ENCODE data around the gene OR14A2. TPM values are rescaled to one million over a fixed set of nuclear protein-coding genes. Genes with fewer than 3 reads are reported as not detected.
"Not testable (repeated sequence)": the region's sequence is repeated elsewhere in the genome, so short reads cannot be mapped to it uniquely, and the experiment has no call there.

The OR14A2 gene
- total RNA-seq, 1 experiment from 2014 or later = not detected

DNA sequence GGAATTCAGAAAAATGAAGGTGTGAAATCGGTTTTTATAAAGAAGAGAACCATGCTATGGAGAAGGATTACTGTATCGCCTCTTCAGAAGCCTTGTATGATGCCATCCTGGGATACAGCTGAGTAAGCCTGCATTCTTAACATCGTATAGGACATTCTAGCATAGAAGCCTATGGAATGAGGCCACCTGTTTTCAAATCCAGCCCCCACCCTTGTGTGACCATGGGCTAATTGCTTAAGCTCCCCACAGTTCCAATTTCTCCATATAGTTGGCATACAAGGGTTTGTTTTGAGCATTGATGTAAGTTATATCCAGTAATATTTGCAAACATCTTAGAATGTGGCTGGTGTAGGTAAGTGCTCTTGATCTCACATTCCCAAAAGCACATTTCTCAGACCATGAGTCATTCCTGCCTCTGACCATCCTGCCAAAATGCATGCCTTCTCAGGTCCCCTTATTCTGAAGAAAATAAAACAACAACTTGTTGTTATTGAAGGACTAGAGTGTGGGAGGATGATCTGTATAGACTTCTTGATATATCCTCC is 1.5 kb downstream of the OR14A2 start:
- intact Hi-C loops (cut with micrococcal nuclease; ENCODE audit: unreplicated experiment) = no loop called here

DNA sequence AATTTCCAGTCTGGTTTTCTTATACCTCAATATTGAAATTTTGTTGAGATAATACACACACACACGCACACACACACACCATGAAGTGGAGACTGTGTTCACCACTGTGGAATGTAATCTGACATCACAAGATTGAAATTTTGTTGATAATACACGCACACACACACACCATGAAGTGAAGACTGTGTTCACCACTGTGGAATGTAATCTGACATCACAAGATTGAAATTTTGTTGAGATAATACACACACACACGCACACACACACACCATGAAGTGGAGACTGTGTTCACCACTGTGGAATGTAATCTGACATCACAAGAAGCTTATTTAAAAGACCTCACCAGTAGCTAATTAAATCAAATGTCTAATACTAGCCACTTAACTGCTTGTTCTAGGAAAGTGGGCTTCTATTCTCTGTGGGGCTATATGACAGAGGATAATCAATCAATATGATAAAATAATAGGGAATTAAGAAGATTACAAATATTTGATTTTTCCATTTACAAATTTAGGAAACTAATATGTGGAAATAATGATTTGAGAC is 5.7 kb downstream of the OR14A2 start:
- H3K27me3 ChIP-seq (ENCODE audit: control insufficient read depth, insufficient read depth, low read length); H3K36me3 ChIP-seq (ENCODE audit: control insufficient read depth, insufficient read depth, low read length); intact Hi-C loops (cut with micrococcal nuclease; ENCODE audit: unreplicated experiment); ATAC-seq; H3K4me1 ChIP-seq (ENCODE audit: control insufficient read depth, insufficient read depth, low read length); H3K4me3 ChIP-seq (ENCODE audit: low read depth in 2 of 2, low read length in 2 of 2); H3K27ac ChIP-seq (ENCODE audit: low read length); in situ Hi-C loops (cut with HindIII; ENCODE audit: low pct_unique_long_range_greater_than_20kb, low sequenced_read_pairs); DNase-seq (ENCODE audit: low read depth, low spot score); POLR2A ChIA-PET; BruUV-seq (replicated peaks); H3K9me3 ChIP-seq (ENCODE audit: control insufficient read depth, insufficient read depth, low read depth, low read length); CTCF ChIA-PET: not testable (repeated sequence)

More for the DNA sequence above, 1.5 kb downstream of the OR14A2 start:
- no peak for TF ChIP-seq POLR2AphosphoS5 (IDR thresholded peaks at IDR 0.05; ENCODE audit: low read depth, low read length)
- TF ChIP-seq, protein P1, sequence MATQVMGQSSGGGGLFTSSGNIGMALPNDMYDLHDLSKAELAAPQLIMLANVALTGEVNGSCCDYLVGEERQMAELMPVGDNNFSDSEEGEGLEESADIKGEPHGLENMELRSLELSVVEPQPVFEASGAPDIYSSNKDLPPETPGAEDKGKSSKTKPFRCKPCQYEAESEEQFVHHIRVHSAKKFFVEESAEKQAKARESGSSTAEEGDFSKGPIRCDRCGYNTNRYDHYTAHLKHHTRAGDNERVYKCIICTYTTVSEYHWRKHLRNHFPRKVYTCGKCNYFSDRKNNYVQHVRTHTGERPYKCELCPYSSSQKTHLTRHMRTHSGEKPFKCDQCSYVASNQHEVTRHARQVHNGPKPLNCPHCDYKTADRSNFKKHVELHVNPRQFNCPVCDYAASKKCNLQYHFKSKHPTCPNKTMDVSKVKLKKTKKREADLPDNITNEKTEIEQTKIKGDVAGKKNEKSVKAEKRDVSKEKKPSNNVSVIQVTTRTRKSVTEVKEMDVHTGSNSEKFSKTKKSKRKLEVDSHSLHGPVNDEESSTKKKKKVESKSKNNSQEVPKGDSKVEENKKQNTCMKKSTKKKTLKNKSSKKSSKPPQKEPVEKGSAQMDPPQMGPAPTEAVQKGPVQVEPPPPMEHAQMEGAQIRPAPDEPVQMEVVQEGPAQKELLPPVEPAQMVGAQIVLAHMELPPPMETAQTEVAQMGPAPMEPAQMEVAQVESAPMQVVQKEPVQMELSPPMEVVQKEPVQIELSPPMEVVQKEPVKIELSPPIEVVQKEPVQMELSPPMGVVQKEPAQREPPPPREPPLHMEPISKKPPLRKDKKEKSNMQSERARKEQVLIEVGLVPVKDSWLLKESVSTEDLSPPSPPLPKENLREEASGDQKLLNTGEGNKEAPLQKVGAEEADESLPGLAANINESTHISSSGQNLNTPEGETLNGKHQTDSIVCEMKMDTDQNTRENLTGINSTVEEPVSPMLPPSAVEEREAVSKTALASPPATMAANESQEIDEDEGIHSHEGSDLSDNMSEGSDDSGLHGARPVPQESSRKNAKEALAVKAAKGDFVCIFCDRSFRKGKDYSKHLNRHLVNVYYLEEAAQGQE (IDR thresholded peaks at IDR 0.05; ENCODE audit: insufficient read depth in 1 of 2, low read depth in 2 of 2, low read length in 1 of 2) = no peak
- no peak for TF ChIP-seq TCF7L2 (IDR thresholded peaks at IDR 0.05; ENCODE audit: low read depth, low read length)
- TF ChIP-seq, protein P2, sequence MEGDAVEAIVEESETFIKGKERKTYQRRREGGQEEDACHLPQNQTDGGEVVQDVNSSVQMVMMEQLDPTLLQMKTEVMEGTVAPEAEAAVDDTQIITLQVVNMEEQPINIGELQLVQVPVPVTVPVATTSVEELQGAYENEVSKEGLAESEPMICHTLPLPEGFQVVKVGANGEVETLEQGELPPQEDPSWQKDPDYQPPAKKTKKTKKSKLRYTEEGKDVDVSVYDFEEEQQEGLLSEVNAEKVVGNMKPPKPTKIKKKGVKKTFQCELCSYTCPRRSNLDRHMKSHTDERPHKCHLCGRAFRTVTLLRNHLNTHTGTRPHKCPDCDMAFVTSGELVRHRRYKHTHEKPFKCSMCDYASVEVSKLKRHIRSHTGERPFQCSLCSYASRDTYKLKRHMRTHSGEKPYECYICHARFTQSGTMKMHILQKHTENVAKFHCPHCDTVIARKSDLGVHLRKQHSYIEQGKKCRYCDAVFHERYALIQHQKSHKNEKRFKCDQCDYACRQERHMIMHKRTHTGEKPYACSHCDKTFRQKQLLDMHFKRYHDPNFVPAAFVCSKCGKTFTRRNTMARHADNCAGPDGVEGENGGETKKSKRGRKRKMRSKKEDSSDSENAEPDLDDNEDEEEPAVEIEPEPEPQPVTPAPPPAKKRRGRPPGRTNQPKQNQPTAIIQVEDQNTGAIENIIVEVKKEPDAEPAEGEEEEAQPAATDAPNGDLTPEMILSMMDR (IDR thresholded peaks at IDR 0.05) = no peak
- TF ChIP-seq SIN3A (IDR thresholded peaks at IDR 0.05; ENCODE audit: borderline replicate concordance, insufficient read depth, low read depth, low read length) = no peak
- Histone ChIP-seq H3K4me3 (ENCODE audit: low read depth in 2 of 2, low read length in 2 of 2) (no peak overlapping the region), H3K9me3 (ENCODE audit: control insufficient read depth, insufficient read depth, low read depth, low read length) (peaks cover 8% of the 10 kb centered on the region; the same call in 1 of the 2 replicates), H3K27ac (ENCODE audit: low read length) (no peak overlapping the region), H3K36me3 (ENCODE audit: control insufficient read depth, insufficient read depth, low read length) (no peaks in the 10 kb centered on the region), H3K4me1 (ENCODE audit: control insufficient read depth, insufficient read depth, low read length) (no peaks in the 10 kb centered on the region), H3K27me3 (ENCODE audit: control insufficient read depth, insufficient read depth, low read length) (no peaks in the 10 kb centered on the region)
- ChIA-PET POLR2A (no interaction called here), CTCF (no interaction called here)
- in situ Hi-C loops (cut with HindIII; ENCODE audit: low pct_unique_long_range_greater_than_20kb, low sequenced_read_pairs) = no loop called here
- no TSS peak for BruUV-seq (replicated peaks)
- DNase-seq (ENCODE audit: low read depth, low spot score) (no peak), ATAC-seq (no peak)

DNA sequence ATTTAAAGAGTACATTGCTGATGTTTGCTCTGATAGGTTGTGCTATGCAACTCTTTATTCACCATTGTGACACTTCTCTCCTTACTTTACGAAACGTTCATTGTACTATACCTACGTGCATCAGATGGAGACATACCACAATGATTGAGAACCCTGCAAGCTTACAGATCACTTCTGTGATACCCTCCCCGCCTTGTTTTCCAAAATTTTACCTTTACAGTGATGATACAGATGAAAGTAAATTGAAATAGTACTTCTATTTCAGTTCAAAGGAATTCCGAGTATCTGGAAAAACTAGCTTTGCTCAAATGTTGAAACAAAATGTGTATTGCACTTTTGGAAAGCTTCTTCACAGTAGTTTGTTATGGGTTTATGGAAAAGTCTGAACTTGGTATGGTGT is 6.2 kb downstream of the OR14A2 start:
- no peak for DNase-seq (ENCODE audit: low read depth, low spot score)
- H3K36me3 ChIP-seq (ENCODE audit: control insufficient read depth, insufficient read depth, low read length) = no peaks in the 10 kb centered on the region
- H3K27me3 ChIP-seq (ENCODE audit: control insufficient read depth, insufficient read depth, low read length) = no peaks in the 10 kb centered on the region
- no peak overlapping the region for H3K4me3 ChIP-seq (ENCODE audit: low read depth in 2 of 2, low read length in 2 of 2)
- intact Hi-C loops (cut with micrococcal nuclease; ENCODE audit: unreplicated experiment) (no loop called here), in situ Hi-C loops (cut with HindIII; ENCODE audit: low pct_unique_long_range_greater_than_20kb, low sequenced_read_pairs) (no loop called here)
- H3K9me3 ChIP-seq (ENCODE audit: control insufficient read depth, insufficient read depth, low read depth, low read length) = 0 out of 2 replicates have a peak, but pooled peaks cover 4% of the 10 kb centered on the region
- no peak overlapping the region for H3K27ac ChIP-seq (ENCODE audit: low read length)
- no peaks in the 10 kb centered on the region for H3K4me1 ChIP-seq (ENCODE audit: control insufficient read depth, insufficient read depth, low read length)
- ChIA-PET POLR2A (no interaction called here), CTCF (no interaction called here)
- ATAC-seq = no peak
- TF ChIP-seq SIN3A (IDR thresholded peaks at IDR 0.05; ENCODE audit: borderline replicate concordance, insufficient read depth, low read depth, low read length) (no peak), TCF7L2 (IDR thresholded peaks at IDR 0.05; ENCODE audit: low read depth, low read length) (no peak), POLR2AphosphoS5 (IDR thresholded peaks at IDR 0.05; ENCODE audit: low read depth, low read length) (no peak)
- TF ChIP-seq, protein P2 (IDR thresholded peaks at IDR 0.05) = no peak
- TF ChIP-seq, protein P1 (IDR thresholded peaks at IDR 0.05; ENCODE audit: insufficient read depth in 1 of 2, low read depth in 2 of 2, low read length in 1 of 2) = no peak
- no TSS peak for BruUV-seq (replicated peaks)
